Right lobe of liver (tissue), 6 donors: ENCODE data around the gene USO1. TPM values are rescaled to one million over a fixed set of nuclear protein-coding genes. Genes with fewer than 3 reads are reported as not detected.
"Not testable (repeated sequence)": the region's sequence is repeated elsewhere in the genome, so short reads cannot be mapped to it uniquely, and the experiment has no call there.

Source experiments
- ATAC-seq, 4 donors: fragments of 200-7000 bp; cut with Tn5 transposase; one replicate each; pipeline ENCODE4 v1.9.1; 2020; ENCODE audit warnings: mild to moderate bottlenecking in 4 of 4, moderate library complexity in 4 of 4
- DNase-seq, 3 donors: peaks; one replicate each; pipeline ENCODE4 v3.0.0-alpha.2; 2020
- H3K27ac ChIP-seq, 3 donors: fragments of 200-600 bp; one replicate each; pipeline ENCODE4 v1.8.0; 2022
- H3K27me3 ChIP-seq, 2 donors: fragments of 200-600 bp; one replicate each; pipeline ENCODE4 v1.8.0; 2022
- H3K36me3 ChIP-seq, 4 donors: fragments of 200-600 bp; sonication (generic) in 1 of 4; one replicate each; pipeline versions ENCODE4 v1.5.1 to v1.8.0; 2017 to 2022; ENCODE audit warnings: control low read depth in 1 of 4
- H3K4me1 ChIP-seq, 4 donors: fragments of 200-600 bp; sonication (generic) in 1 of 4; one replicate each; pipeline versions ENCODE4 v1.5.1 to v1.8.0; 2017 to 2022; ENCODE audit warnings: control low read depth in 1 of 4
- H3K4me3 ChIP-seq, 3 donors: fragments of 200-600 bp; one replicate each; pipeline ENCODE4 v1.8.0; 2022
- H3K9me3 ChIP-seq, 4 donors: fragments of 200-600 bp; sonication (generic) in 1 of 4; one replicate each; pipeline versions ENCODE4 v1.5.1 to v1.8.0; 2017 to 2022; ENCODE audit warnings: control low read depth in 1 of 4
- POLR2A ChIP-seq: fragments of 450-650 bp; IDR thresholded peaks from one replicate; pipeline ENCODE4 v1.6.1; 2017; ENCODE audit warnings: antibody characterized with exemption, mild to moderate bottlenecking
- WGBS: methylation state at CpG from one replicate; pipeline ENCODE4 v1.1.6; 2018; ENCODE audit warnings: low coverage, low lambda C conversion rate; ENCODE audit not compliant: insufficient coverage; ENCODE audit errors: missing lambda C conversion rate; 5-methylcytosine and 5-hydroxymethylcytosine counted together
- intact Hi-C, 2 donors: fragments of 100-400 bp; cut with DNase I; formaldehyde crosslinking; loops; one replicate each; pipeline versions ENCODE4 v1.11.2 to v1.14.1; 2022
- total RNA-seq, 6 experiments: library from RNA; depleted of rRNA in 2 of 6; stranded (reverse); fragments of >200 nt in 2 of 6; fragmentation: NEBNext Ultra II Directional in 3 of 6; extraction: Animal tissue kit (Norgen Biotek cat#: 25700) in 3 of 6; gene quantifications; one replicate each; pipeline versions ENCODE4 v1.1.0 to v1.2.4, GENCODE V29; 2016 to 2023
- TF ChIP-seq, protein P1 (sequence below), 4 donors: fragments of 200-600 bp in 3 of 4; fragments of 450-650 bp in 1 of 4; IDR thresholded peaks; one replicate each; pipeline versions ENCODE4 v1.5.1 to v1.8.0; 2016 to 2022; ENCODE audit warnings: antibody characterized with exemption in 4 of 4, mild to moderate bottlenecking in 2 of 4
- donor health status: DM: no; HTN: yes; CAD: no.
- donor health status: DM: no; HTN: no; CAD: no.
- donor health status: DM: no; HTN: no; CAD: no.
- donor health status: DM: no; HTN: yes; CAD: no.
- donor health status: DM: no; HTN: yes; CAD: no.

USO1 gene
- total RNA-seq, 6 experiments from 2014 or later: 43.7 to 64.0 (median 49.4) TPM

DNA sequence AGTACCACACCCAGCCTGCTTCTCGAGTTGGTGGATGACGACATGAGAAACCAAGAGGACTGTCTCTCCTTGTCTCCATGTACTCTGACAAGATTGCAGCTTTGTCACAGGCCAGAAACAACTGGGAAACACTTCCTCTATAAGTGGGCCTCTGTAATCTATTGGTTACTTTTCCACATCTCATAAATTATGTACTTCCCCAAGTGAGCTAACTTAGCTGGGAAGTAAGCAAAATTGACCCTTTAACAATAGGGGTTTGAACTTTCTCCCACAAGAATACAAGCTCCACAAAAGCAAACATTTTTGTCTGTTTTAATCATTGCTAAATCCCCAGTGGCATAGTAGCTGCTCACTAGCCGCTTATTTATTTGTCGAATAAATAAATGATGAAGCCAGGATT, 14.1 kb upstream of the USO1 start:
- no peak overlapping the region for H3K27ac ChIP-seq
- DNase-seq: no peak
- intact Hi-C loops: no loop called here
- H3K4me3 ChIP-seq: no peak overlapping the region
- H3K36me3 ChIP-seq: no peaks in the 10 kb centered on the region
- peak; percentile 43 to 78 (median 56) for ATAC-seq
- H3K4me1 ChIP-seq: peaks cover 0 to 17% (median 8%) of the 10 kb centered on the region in 4 donors
- TF ChIP-seq POLR2A: no peak
- TF ChIP-seq, protein P1, sequence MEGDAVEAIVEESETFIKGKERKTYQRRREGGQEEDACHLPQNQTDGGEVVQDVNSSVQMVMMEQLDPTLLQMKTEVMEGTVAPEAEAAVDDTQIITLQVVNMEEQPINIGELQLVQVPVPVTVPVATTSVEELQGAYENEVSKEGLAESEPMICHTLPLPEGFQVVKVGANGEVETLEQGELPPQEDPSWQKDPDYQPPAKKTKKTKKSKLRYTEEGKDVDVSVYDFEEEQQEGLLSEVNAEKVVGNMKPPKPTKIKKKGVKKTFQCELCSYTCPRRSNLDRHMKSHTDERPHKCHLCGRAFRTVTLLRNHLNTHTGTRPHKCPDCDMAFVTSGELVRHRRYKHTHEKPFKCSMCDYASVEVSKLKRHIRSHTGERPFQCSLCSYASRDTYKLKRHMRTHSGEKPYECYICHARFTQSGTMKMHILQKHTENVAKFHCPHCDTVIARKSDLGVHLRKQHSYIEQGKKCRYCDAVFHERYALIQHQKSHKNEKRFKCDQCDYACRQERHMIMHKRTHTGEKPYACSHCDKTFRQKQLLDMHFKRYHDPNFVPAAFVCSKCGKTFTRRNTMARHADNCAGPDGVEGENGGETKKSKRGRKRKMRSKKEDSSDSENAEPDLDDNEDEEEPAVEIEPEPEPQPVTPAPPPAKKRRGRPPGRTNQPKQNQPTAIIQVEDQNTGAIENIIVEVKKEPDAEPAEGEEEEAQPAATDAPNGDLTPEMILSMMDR (IDR thresholded peaks at IDR 0.05): no peak
- WGBS: 29% methylated on average over 3 of the region's 4 CpGs
- H3K27me3 ChIP-seq: no peaks in the 10 kb centered on the region
- no peaks in the 10 kb centered on the region for H3K9me3 ChIP-seq

DNA sequence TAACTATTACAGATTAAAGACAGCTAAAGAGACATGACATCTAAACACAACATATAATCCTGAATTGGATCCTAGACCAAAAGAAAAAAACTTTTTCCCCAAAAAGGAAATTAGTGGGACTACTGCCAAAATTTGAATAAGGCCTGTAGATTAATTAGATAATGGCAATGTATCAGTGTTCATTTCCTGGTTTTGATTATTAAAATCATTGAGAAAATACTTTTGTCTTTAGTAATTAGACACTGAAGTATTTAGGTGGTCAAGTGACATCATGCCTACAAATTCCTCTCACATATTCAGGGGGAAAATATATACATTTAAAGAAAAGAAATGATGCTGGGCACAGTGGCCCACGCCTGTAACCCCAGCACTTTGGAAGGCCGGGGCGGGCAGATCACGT, 10.4 kb upstream of the USO1 start:
- intact Hi-C loops: no loop called here
- no peaks in the 10 kb centered on the region for H3K9me3 ChIP-seq
- WGBS: 85% methylated on average over 4 of the region's 4 CpGs
- H3K27me3 ChIP-seq: no peaks in the 10 kb centered on the region
- peaks cover 0 to 25% (median 10%) of the 10 kb centered on the region in 4 donors for H3K4me1 ChIP-seq
- H3K4me3 ChIP-seq: no peak overlapping the region
- H3K36me3 ChIP-seq: peaks cover 0 to 6% (median 0%) of the 10 kb centered on the region in 4 donors
- no peak overlapping the region for H3K27ac ChIP-seq
- ATAC-seq (no peak), DNase-seq (no peak)
- TF ChIP-seq, protein P1 (IDR thresholded peaks at IDR 0.05): no peak
- TF ChIP-seq POLR2A: no peak

DNA sequence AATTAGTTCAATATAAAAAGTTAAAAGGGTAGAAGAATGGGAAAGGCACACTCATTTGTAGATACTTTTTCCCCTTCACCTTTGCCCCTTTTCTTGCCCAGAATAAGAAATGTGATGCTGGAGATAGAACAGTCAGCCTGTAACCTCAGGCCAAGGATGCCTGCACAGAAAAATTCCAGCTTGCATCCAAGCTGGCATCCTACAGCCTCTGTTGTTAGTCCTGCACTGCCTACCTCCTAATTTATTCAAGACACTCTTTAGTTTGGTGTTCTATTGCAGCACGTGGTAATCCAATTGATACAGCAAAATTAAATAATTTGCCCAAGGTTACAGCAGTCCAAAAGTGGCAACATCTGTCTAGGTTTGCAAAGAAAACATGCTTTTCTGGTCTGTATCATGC, 9.7 kb upstream of the USO1 start:
- ATAC-seq: no peak
- no peaks in the 10 kb centered on the region for H3K27me3 ChIP-seq
- H3K36me3 ChIP-seq: peaks cover 0 to 9% (median 0%) of the 10 kb centered on the region in 4 donors
- intact Hi-C loops: no loop called here
- 30% methylated on average over 1 of the region's 1 CpG for WGBS
- H3K27ac ChIP-seq: no peak overlapping the region
- TF ChIP-seq, protein P1 (IDR thresholded peaks at IDR 0.05): no peak
- TF ChIP-seq POLR2A: no peak
- H3K4me3 ChIP-seq: no peak overlapping the region
- H3K4me1 ChIP-seq: peaks cover 0 to 25% (median 10%) of the 10 kb centered on the region in 4 donors
- no peaks in the 10 kb centered on the region for H3K9me3 ChIP-seq
- no peak for DNase-seq

DNA sequence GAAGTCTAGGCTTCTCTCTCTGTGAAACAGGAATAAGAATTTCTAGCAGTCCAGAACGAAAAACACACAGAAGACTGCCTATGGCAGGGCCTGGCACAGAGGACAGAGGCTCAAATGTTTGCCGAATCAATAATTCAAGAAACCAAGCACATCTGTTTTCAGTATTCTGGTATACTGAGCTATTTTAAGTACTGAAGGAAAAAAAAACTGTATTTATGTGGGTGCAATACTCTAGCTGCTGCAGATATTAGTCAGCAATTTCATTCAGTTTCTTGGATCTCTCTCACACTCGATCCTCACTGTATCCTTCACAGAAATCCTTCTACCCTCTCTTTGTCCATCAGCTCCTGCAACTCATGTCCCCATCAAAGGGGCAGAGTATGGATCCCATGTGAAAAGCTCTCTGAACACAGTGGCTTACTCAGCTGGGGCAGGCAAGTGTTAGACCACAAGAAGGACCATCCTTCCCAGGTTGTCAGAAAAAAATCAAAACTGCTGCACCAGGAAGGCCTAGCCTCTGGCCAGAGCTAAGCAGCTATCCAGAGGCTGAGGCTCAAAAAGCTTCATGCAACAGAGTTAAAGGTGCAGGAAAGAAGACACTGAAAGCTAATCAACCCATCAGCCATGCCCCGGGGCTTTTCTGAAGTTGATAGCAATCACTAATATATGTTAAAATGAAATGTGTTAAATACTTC, 9.1 kb upstream of the USO1 start:
- H3K9me3 ChIP-seq: no peaks in the 10 kb centered on the region
- H3K36me3 ChIP-seq: peaks cover 0 to 9% (median 0%) of the 10 kb centered on the region in 4 donors
- H3K4me3 ChIP-seq: no peak overlapping the region
- WGBS: 31% methylated on average over 4 of the region's 4 CpGs
- H3K4me1 ChIP-seq: peaks cover 0 to 22% (median 8%) of the 10 kb centered on the region in 4 donors
- TF ChIP-seq, protein P1 (IDR thresholded peaks at IDR 0.05): no peak
- no peak for TF ChIP-seq POLR2A
- H3K27ac ChIP-seq: no peak overlapping the region
- intact Hi-C loops: no loop called here
- H3K27me3 ChIP-seq: no peaks in the 10 kb centered on the region
- DNase-seq (no peak), ATAC-seq (peak; percentile 52 to 80 (median 67))

DNA sequence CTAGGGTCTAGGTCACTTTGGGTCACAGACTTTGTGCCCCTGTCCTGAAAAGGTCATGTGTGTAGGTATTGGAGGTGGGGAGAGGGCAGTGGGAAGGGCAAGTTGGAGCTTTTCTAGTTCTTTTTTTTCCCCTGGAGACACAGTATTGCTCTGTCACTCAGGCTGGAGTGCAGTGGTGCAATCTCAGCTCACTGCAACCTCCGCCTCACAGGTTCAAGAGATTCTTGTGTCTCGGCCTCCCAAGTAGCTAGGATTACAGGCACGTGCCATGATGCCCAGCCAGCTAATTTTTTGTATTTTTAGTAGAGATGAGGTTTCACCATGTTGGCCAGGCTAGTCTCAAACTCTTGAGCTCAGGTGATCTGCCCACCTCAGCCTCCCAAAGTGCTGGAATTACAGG, 8.3 kb upstream of the USO1 start:
- H3K4me1 ChIP-seq: peaks cover 0 to 18% (median 5%) of the 10 kb centered on the region in 4 donors
- ATAC-seq: peak in 1 of 4 donors; percentile 33
- DNase-seq, H3K27ac ChIP-seq, H3K36me3 ChIP-seq, H3K4me3 ChIP-seq, H3K9me3 ChIP-seq, H3K27me3 ChIP-seq, intact Hi-C loops: not testable (repeated sequence)
- 100% methylated on average over 2 of the region's 3 CpGs for WGBS
